Liver (tissue), 10 donors: ENCODE results near the gene OSTM1. TPM values are rescaled to one million over a fixed set of nuclear protein-coding genes. Genes with fewer than 3 reads are reported as not detected.

Experiments
- DNase-seq: peaks from one replicate; pipeline ENCODE4 v3.0.0-alpha.2; 2017; ENCODE audit warnings: low spot score
- H3K27ac ChIP-seq, 2 donors: one replicate each; pipeline ENCODE4 v1.7.0; 2013; ENCODE audit warnings: inconsistent platforms in 2 of 2, low read length in 2 of 2, control low read depth in 1 of 2, low read depth in 1 of 2, mild to moderate bottlenecking in 1 of 2
- H3K27me3 ChIP-seq, 4 donors: one replicate each; pipeline versions ENCODE4 v1.6.1 to v1.7.0; 2013; ENCODE audit warnings: low read length in 3 of 4, inconsistent platforms in 1 of 4, mild to moderate bottlenecking in 1 of 4, moderate library complexity in 1 of 4; ENCODE audit not compliant: control insufficient read depth in 4 of 4, insufficient read depth in 4 of 4
- H3K36me3 ChIP-seq, 4 donors: one replicate each; pipeline versions ENCODE4 v1.6.1 to v1.7.0; 2013; ENCODE audit warnings: low read length in 3 of 4, mild to moderate bottlenecking in 3 of 4, low read depth in 1 of 4, moderate library complexity in 1 of 4; ENCODE audit not compliant: control insufficient read depth in 4 of 4, insufficient read depth in 3 of 4
- H3K4me1 ChIP-seq, 4 donors: one replicate each; pipeline versions ENCODE4 v1.6.1 to v1.7.0; 2013; ENCODE audit warnings: low read length in 3 of 4, mild to moderate bottlenecking in 3 of 4, moderate library complexity in 1 of 4; ENCODE audit not compliant: control insufficient read depth in 4 of 4, insufficient read depth in 4 of 4
- H3K4me3 ChIP-seq, 3 donors: one replicate each; pipeline versions ENCODE4 v1.6.1 to v1.7.0; 2013; ENCODE audit warnings: low read length in 3 of 3, control low read depth in 1 of 3, low read depth in 1 of 3, mild to moderate bottlenecking in 1 of 3
- H3K9ac ChIP-seq, 2 donors: one replicate each; pipeline ENCODE4 v1.7.0; 2013; ENCODE audit warnings: low read length in 2 of 2, mild to moderate bottlenecking in 2 of 2, moderate library complexity in 2 of 2, control low read depth in 1 of 2, low read depth in 1 of 2
- H3K9me3 ChIP-seq, 4 donors: one replicate each; pipeline versions ENCODE4 v1.6.1 to v1.7.0; 2013; ENCODE audit warnings: low read length in 3 of 4; ENCODE audit not compliant: control insufficient read depth in 4 of 4
- EGR1 ChIP-seq, 2 donors: IDR thresholded peaks; 2 replicates each; pipeline ENCODE4 v1.6.1; 2016 to 2018; ENCODE audit warnings: antibody characterized with exemption in 2 of 2, low read depth in 2 of 2
- FOXA1 ChIP-seq: IDR thresholded peaks from 2 replicates; pipeline ENCODE4 v1.6.1; 2016; ENCODE audit warnings: antibody characterized with exemption
- FOXA2 ChIP-seq: IDR thresholded peaks from 2 replicates; pipeline ENCODE4 v1.6.1; 2016; ENCODE audit warnings: antibody characterized with exemption
- HNF4A ChIP-seq, 2 donors: conservative IDR thresholded peaks; 2 replicates each; pipeline ENCODE4 v1.6.1; 2016; ENCODE audit warnings: antibody characterized with exemption in 2 of 2, mild to moderate bottlenecking in 2 of 2
- HNF4G ChIP-seq: IDR thresholded peaks from 2 replicates; pipeline ENCODE4 v1.6.1; 2016; ENCODE audit warnings: antibody characterized with exemption
- JUND ChIP-seq, 2 donors: IDR thresholded peaks; 2 replicates each; pipeline ENCODE4 v1.6.1; 2016; ENCODE audit warnings: antibody characterized with exemption in 2 of 2
- RAD21 ChIP-seq, 2 donors: IDR thresholded peaks; 2 replicates each; pipeline ENCODE4 v1.6.1; 2016; ENCODE audit warnings: antibody characterized with exemption in 2 of 2, mild to moderate bottlenecking in 2 of 2
- RXRA ChIP-seq, 2 donors: IDR thresholded peaks; 2 replicates each; pipeline ENCODE4 v1.6.1; 2017 to 2018; ENCODE audit warnings: antibody characterized with exemption in 2 of 2, mild to moderate bottlenecking in 1 of 2
- SP1 ChIP-seq: IDR thresholded peaks from 2 replicates; pipeline ENCODE4 v1.6.1; 2018; ENCODE audit warnings: antibody characterized with exemption, mild to moderate bottlenecking
- WGBS: extraction: QIAGEN DNeasy Blood & Tissue Kit; methylation state at CpG from one replicate; pipeline ENCODE4 v1.1.7; 2013; 5-methylcytosine and 5-hydroxymethylcytosine counted together
- polyA plus RNA-seq, 2 donors: library from polyadenylated mRNA; stranded (reverse) in 1 of 2; unstranded in 1 of 2; fragments of 200-250 nt in 1 of 2; fragments of >200 nt in 1 of 2; fragmentation: Nextera tagmentation in 1 of 2; extraction: Ambion mirVana in 1 of 2; gene quantifications; one replicate each; pipeline versions ENCODE4 v1.2.1 to v1.2.3, GENCODE V29; 2013 to 2015
- small RNA-seq: library from RNA; depleted of rRNA; stranded (forward); fragments of <200 nt; gene quantifications from one replicate; pipeline ENCODE3, GENCODE V24; 2014
- total RNA-seq, 2 donors: library from RNA; depleted of rRNA; stranded (reverse); fragments of >200 nt; gene quantifications; one replicate each; pipeline ENCODE4 v1.2.3, GENCODE V29; 2014
- TF ChIP-seq, protein P1 (sequence below): fragments of 150-350 bp; IDR thresholded peaks from 2 replicates; pipeline ENCODE4 v1.5.1; 2017; ENCODE audit warnings: improper control_type of control experiment, low read depth, low read length; ENCODE audit not compliant: missing input control
- TF ChIP-seq, protein P2 (sequence below): IDR thresholded peaks from 2 replicates; pipeline ENCODE4 v1.6.1; 2016; ENCODE audit warnings: antibody characterized with exemption
- TF ChIP-seq, protein P3 (sequence below): IDR thresholded peaks from 2 replicates; pipeline ENCODE4 v1.6.1; 2016; ENCODE audit warnings: antibody characterized with exemption
- TF ChIP-seq, protein P4 (sequence below): IDR thresholded peaks from 2 replicates; pipeline ENCODE4 v1.6.1; 2016; ENCODE audit warnings: antibody characterized with exemption
- TF ChIP-seq, protein P5 (sequence below): IDR thresholded peaks from 2 replicates; pipeline ENCODE4 v1.6.1; 2016; ENCODE audit warnings: antibody characterized with exemption, mild to moderate bottlenecking
- donor health status: healthy.
- donor health status: healthy.
- donor health status: healthy.
- donor health status: healthy.
- donor health status: healthy.

OSTM1 gene
- total and polyA plus RNA-seq, 4 donors, result 8.8 to 33.3 (median 11.3) TPM

DNA sequence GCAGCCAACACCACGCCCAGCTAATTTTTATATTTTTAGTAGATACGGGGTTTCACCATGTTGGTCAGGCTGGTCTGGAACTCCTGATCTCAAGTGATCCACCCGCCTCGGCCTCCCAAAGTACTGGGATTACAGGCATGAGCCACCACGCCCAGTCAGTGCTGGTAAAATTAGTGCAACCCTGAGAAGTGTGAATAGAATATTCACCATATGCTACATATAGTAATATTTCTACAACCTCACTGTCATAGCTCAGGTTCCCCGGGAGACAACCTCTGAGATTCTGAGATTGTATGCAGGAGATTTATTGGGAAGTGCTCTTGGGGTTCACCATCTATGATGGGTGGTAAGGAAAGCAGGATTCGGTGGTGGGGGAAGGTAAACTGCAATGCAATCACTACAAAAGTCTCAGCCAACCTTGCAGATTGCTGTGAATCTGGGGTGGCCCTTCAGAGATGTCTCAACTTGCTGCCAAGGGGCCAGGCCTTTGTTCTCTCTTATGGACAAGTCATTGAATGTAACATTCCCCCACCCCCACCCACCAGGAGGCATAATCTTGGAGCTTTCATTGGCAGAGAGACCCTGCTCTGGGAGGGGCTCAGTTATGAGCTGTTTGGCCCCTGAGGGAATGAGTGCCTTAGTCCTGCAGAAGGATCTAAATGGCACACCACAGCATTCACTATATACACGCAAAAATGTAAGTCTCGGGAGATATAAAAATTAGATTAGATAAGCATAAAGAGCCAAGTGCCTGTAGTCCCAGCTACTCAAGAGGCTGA, 82.6 kb downstream of the OSTM1 start:
- 92% methylated on average over 9 of the region's 9 CpGs for WGBS

More for the DNA sequence above, 82.6 kb downstream of the OSTM1 start:
- no peaks in the 10 kb centered on the region for H3K36me3 ChIP-seq
- no peaks in the 10 kb centered on the region for H3K4me1 ChIP-seq
- H3K9me3 ChIP-seq, result no peaks in the 10 kb centered on the region
- H3K9ac ChIP-seq, result no peak overlapping the region
- no peaks in the 10 kb centered on the region for H3K27me3 ChIP-seq
- H3K27ac ChIP-seq, result no peak overlapping the region
- TF ChIP-seq HNF4A (conservative IDR thresholded peaks at IDR 0.05), result no peak
- TF ChIP-seq, protein P1, sequence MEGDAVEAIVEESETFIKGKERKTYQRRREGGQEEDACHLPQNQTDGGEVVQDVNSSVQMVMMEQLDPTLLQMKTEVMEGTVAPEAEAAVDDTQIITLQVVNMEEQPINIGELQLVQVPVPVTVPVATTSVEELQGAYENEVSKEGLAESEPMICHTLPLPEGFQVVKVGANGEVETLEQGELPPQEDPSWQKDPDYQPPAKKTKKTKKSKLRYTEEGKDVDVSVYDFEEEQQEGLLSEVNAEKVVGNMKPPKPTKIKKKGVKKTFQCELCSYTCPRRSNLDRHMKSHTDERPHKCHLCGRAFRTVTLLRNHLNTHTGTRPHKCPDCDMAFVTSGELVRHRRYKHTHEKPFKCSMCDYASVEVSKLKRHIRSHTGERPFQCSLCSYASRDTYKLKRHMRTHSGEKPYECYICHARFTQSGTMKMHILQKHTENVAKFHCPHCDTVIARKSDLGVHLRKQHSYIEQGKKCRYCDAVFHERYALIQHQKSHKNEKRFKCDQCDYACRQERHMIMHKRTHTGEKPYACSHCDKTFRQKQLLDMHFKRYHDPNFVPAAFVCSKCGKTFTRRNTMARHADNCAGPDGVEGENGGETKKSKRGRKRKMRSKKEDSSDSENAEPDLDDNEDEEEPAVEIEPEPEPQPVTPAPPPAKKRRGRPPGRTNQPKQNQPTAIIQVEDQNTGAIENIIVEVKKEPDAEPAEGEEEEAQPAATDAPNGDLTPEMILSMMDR, result no peak
- TF ChIP-seq EGR1 (IDR thresholded peaks at IDR 0.05; ENCODE audit: low read depth in 2 of 2), result no peak
- TF ChIP-seq HNF4G, result no peak
- TF ChIP-seq, protein P2, sequence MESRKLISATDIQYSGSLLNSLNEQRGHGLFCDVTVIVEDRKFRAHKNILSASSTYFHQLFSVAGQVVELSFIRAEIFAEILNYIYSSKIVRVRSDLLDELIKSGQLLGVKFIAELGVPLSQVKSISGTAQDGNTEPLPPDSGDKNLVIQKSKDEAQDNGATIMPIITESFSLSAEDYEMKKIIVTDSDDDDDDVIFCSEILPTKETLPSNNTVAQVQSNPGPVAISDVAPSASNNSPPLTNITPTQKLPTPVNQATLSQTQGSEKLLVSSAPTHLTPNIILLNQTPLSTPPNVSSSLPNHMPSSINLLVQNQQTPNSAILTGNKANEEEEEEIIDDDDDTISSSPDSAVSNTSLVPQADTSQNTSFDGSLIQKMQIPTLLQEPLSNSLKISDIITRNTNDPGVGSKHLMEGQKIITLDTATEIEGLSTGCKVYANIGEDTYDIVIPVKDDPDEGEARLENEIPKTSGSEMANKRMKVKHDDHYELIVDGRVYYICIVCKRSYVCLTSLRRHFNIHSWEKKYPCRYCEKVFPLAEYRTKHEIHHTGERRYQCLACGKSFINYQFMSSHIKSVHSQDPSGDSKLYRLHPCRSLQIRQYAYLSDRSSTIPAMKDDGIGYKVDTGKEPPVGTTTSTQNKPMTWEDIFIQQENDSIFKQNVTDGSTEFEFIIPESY, result no peak
- TF ChIP-seq JUND (IDR thresholded peaks at IDR 0.05), result no peak
- TF ChIP-seq RAD21 (IDR thresholded peaks at IDR 0.05), result no peak
- TF ChIP-seq FOXA2, result no peak
- TF ChIP-seq SP1, result no peak
- TF ChIP-seq, protein P3, sequence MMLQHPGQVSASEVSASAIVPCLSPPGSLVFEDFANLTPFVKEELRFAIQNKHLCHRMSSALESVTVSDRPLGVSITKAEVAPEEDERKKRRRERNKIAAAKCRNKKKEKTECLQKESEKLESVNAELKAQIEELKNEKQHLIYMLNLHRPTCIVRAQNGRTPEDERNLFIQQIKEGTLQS, result no peak
- TF ChIP-seq FOXA1, result no peak
- TF ChIP-seq, protein P4, sequence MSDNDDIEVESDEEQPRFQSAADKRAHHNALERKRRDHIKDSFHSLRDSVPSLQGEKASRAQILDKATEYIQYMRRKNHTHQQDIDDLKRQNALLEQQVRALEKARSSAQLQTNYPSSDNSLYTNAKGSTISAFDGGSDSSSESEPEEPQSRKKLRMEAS, result no peak
- no peak for TF ChIP-seq RXRA (IDR thresholded peaks at IDR 0.05)
- TF ChIP-seq, protein P5, sequence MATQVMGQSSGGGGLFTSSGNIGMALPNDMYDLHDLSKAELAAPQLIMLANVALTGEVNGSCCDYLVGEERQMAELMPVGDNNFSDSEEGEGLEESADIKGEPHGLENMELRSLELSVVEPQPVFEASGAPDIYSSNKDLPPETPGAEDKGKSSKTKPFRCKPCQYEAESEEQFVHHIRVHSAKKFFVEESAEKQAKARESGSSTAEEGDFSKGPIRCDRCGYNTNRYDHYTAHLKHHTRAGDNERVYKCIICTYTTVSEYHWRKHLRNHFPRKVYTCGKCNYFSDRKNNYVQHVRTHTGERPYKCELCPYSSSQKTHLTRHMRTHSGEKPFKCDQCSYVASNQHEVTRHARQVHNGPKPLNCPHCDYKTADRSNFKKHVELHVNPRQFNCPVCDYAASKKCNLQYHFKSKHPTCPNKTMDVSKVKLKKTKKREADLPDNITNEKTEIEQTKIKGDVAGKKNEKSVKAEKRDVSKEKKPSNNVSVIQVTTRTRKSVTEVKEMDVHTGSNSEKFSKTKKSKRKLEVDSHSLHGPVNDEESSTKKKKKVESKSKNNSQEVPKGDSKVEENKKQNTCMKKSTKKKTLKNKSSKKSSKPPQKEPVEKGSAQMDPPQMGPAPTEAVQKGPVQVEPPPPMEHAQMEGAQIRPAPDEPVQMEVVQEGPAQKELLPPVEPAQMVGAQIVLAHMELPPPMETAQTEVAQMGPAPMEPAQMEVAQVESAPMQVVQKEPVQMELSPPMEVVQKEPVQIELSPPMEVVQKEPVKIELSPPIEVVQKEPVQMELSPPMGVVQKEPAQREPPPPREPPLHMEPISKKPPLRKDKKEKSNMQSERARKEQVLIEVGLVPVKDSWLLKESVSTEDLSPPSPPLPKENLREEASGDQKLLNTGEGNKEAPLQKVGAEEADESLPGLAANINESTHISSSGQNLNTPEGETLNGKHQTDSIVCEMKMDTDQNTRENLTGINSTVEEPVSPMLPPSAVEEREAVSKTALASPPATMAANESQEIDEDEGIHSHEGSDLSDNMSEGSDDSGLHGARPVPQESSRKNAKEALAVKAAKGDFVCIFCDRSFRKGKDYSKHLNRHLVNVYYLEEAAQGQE, result no peak
- DNase-seq, result no peak
- H3K4me3 ChIP-seq, result no peak overlapping the region

Small RNAs within 50 kb of the gene (small RNA-seq; reads per million reads assigned to genes)
- not detected for gene RF00019

Other genes starting within 250 kb of the OSTM1 start
- 10 to 100 TPM; 20.8 to 34.1 TPM for gene SEC63, start 116.5 kb downstream of the OSTM1 start, total RNA-seq
- gene SEC63, start 116.5 kb downstream of the OSTM1 start, polyA plus RNA-seq, result 10 to 100 TPM; 20.7 to 69.4 TPM
- not detected for gene NR2E1, start 91.3 kb upstream of the OSTM1 start, total RNA-seq
- not detected for gene NR2E1, start 91.3 kb upstream of the OSTM1 start, polyA plus RNA-seq
- gene SNX3, start 186.3 kb upstream of the OSTM1 start, total RNA-seq, result 100 to 1,000 TPM in 1 of 2 donors, 10 to 100 TPM in 1; 67.9 to 161 TPM
- 100 to 1,000 TPM in 1 of 2 donors, 10 to 100 TPM in 1; 98.0 to 124 TPM for gene SNX3, start 186.3 kb upstream of the OSTM1 start, polyA plus RNA-seq
- gene AFG1L, start 220.3 kb upstream of the OSTM1 start, total RNA-seq, result 1 to 10 TPM; 2.7 TPM
- 1 to 10 TPM; 2.7 to 2.8 TPM for gene AFG1L, start 220.3 kb upstream of the OSTM1 start, polyA plus RNA-seq